ENCODE measurements around the gene MAGEF1. TPM values are rescaled to one million over a fixed set of nuclear protein-coding genes. Genes with fewer than 3 reads are reported as not detected.

MAGEF1 gene
- total RNA-seq, 1 donor from 2014 or later: 16.0 TPM

DNA sequence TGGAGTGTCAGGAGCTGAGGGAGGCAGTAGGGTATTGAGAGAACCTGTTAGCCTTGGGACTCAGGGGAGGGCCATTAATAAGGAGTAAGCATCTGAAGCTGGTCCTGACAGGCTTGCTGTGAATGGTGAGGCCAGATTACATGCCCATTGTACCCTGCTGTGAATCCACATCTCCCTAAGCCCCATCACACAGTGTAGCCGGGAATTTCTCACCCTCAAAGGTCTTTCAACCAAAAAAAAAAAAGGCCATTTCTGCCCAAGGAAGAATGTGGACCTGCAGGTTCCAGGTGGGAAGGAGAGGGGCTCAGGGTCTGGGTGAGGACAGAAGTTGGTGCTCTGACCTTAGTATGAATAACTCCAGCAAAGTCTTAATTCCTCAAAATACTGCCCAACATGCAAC is 37.2 kb downstream of the MAGEF1 start:
- no peaks in the 10 kb centered on the region for H3K4me1 Mint-ChIP-seq (ENCODE audit: low read depth)
- H3K9me3 Mint-ChIP-seq: no peaks in the 10 kb centered on the region
- DNase-seq (ENCODE audit: low spot score): no peak
- H3K36me3 Mint-ChIP-seq (ENCODE audit: low read depth): no peaks in the 10 kb centered on the region
- H3K4me3 Mint-ChIP-seq: no peak overlapping the region
- H3K27ac Mint-ChIP-seq: no peak overlapping the region
- H3K27me3 Mint-ChIP-seq (ENCODE audit: insufficient read depth): peaks cover 14% of the 10 kb centered on the region
- intact Hi-C loops (cut with micrococcal nuclease): no loop called here

- Mint-ChIP-seq H3K4me3 (no peak overlapping the region), H3K27me3 (ENCODE audit: insufficient read depth) (peaks cover 14% of the 10 kb centered on the region), H3K4me1 (ENCODE audit: low read depth) (no peaks in the 10 kb centered on the region), H3K36me3 (ENCODE audit: low read depth) (no peaks in the 10 kb centered on the region), H3K9me3 (no peaks in the 10 kb centered on the region), H3K27ac (no peak overlapping the region)
- intact Hi-C loops (cut with micrococcal nuclease): no loop called here
- no peak for DNase-seq (ENCODE audit: low spot score)
Measured at GRCh38 chr3:184672977-184673870, 38.6 kb downstream of the MAGEF1 start.

DNA sequence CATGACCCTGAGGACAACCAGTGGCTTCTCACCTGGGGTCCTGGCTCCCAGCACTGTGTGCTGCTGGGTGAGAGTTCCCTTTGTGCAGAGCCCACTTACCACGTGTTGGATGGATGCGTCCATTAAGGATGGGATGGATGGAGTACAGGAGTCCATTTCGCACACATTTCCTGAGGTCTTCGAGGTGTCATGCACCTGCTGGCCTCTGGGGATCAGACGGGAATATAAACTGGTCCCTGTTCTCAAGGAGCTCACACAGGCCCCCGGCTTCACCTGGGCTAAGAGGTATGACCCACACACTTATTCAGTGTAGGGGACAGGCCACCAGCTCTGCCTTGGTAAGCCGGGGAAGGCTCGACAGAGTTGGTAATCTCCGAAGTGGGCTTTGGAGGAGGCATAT is 39.5 kb downstream of the MAGEF1 start:
- Mint-ChIP-seq H3K9me3 (no peaks in the 10 kb centered on the region), H3K27ac (no peak overlapping the region), H3K27me3 (ENCODE audit: insufficient read depth) (peaks cover 18% of the 10 kb centered on the region), H3K4me1 (ENCODE audit: low read depth) (no peaks in the 10 kb centered on the region), H3K36me3 (ENCODE audit: low read depth) (no peaks in the 10 kb centered on the region), H3K4me3 (no peak overlapping the region)
- intact Hi-C loops (cut with micrococcal nuclease): no loop called here
- DNase-seq (ENCODE audit: low spot score): no peak

GRCh38 chr3:184670091-184670602 is 41.7 kb downstream of the MAGEF1 start:
- Mint-ChIP-seq H3K4me3 (no peak overlapping the region), H3K4me1 (ENCODE audit: low read depth) (no peaks in the 10 kb centered on the region), H3K27me3 (ENCODE audit: insufficient read depth) (peaks cover 10% of the 10 kb centered on the region), H3K27ac (peak overlapping the region; percentile 2), H3K9me3 (no peaks in the 10 kb centered on the region), H3K36me3 (ENCODE audit: low read depth) (no peaks in the 10 kb centered on the region)
- intact Hi-C loops (cut with micrococcal nuclease): no loop called here
- no peak for DNase-seq (ENCODE audit: low spot score)

- Mint-ChIP-seq H3K9me3 (no peaks in the 10 kb centered on the region), H3K36me3 (ENCODE audit: low read depth) (no peaks in the 10 kb centered on the region), H3K4me3 (no peak overlapping the region), H3K4me1 (ENCODE audit: low read depth) (no peaks in the 10 kb centered on the region), H3K27ac (no peak overlapping the region), H3K27me3 (ENCODE audit: insufficient read depth) (peaks cover 10% of the 10 kb centered on the region)
- intact Hi-C loops (cut with micrococcal nuclease): no loop called here
- no peak for DNase-seq (ENCODE audit: low spot score)
Measured at GRCh38 chr3:184669578-184669977, 42.3 kb downstream of the MAGEF1 start.

- Mint-ChIP-seq H3K27ac (no peak overlapping the region), H3K27me3 (ENCODE audit: insufficient read depth) (peaks cover 6% of the 10 kb centered on the region), H3K36me3 (ENCODE audit: low read depth) (no peaks in the 10 kb centered on the region), H3K4me3 (no peak overlapping the region), H3K4me1 (ENCODE audit: low read depth) (no peaks in the 10 kb centered on the region), H3K9me3 (no peaks in the 10 kb centered on the region)
- intact Hi-C loops (cut with micrococcal nuclease): no loop called here
- no peak for DNase-seq (ENCODE audit: low spot score)
Measured at GRCh38 chr3:184666442-184666841, 45.4 kb downstream of the MAGEF1 start.

- Mint-ChIP-seq H3K36me3 (ENCODE audit: low read depth) (no peaks in the 10 kb centered on the region), H3K4me1 (ENCODE audit: low read depth) (no peaks in the 10 kb centered on the region), H3K27ac (no peak overlapping the region), H3K4me3 (no peak overlapping the region), H3K27me3 (ENCODE audit: insufficient read depth) (peaks cover 4% of the 10 kb centered on the region), H3K9me3 (no peaks in the 10 kb centered on the region)
- no peak for DNase-seq (ENCODE audit: low spot score)
- intact Hi-C loops (cut with micrococcal nuclease): no loop called here
Measured at GRCh38 chr3:184665101-184665500, 46.8 kb downstream of the MAGEF1 start.

- H3K4me1 Mint-ChIP-seq (ENCODE audit: low read depth): no peaks in the 10 kb centered on the region
- no peak overlapping the region for H3K27ac Mint-ChIP-seq
- H3K9me3 Mint-ChIP-seq: no peaks in the 10 kb centered on the region
- no peak for DNase-seq (ENCODE audit: low spot score)
- peaks cover 4% of the 10 kb centered on the region for H3K27me3 Mint-ChIP-seq (ENCODE audit: insufficient read depth)
- no peak overlapping the region for H3K4me3 Mint-ChIP-seq
- intact Hi-C loops (cut with micrococcal nuclease): no loop called here
- H3K36me3 Mint-ChIP-seq (ENCODE audit: low read depth): no peaks in the 10 kb centered on the region
Measured at GRCh38 chr3:184663756-184664155, 48.1 kb downstream of the MAGEF1 start.

- no peaks in the 10 kb centered on the region for H3K9me3 Mint-ChIP-seq
- H3K4me1 Mint-ChIP-seq (ENCODE audit: low read depth): no peaks in the 10 kb centered on the region
- H3K36me3 Mint-ChIP-seq (ENCODE audit: low read depth): no peaks in the 10 kb centered on the region
- H3K27me3 Mint-ChIP-seq (ENCODE audit: insufficient read depth): peaks cover 4% of the 10 kb centered on the region
- DNase-seq (ENCODE audit: low spot score): no peak
- no peak overlapping the region for H3K27ac Mint-ChIP-seq
- no peak overlapping the region for H3K4me3 Mint-ChIP-seq
- intact Hi-C loops (cut with micrococcal nuclease): no loop called here
Measured at GRCh38 chr3:184663356-184663755, 48.5 kb downstream of the MAGEF1 start.

DNA sequence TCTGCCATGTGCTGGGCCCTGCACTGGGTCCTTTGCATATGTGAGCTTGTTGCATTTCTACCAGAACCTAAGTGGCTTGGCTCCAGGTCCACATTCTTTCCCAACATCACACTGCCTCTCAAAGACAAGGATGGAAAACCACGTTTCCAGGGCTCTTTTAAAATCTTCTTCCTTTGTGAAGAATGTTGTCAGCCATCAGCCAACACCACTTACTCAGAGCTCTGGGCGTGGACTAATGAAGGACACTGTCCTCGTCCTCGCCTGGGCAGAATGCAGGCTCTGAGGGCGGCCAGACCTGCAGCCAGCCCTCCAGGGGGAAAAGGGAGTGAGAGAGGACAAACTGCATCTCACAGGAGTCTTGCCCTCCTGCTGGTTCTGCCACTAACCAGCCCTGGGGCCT is 49.7 kb downstream of the MAGEF1 start:
- no peaks in the 10 kb centered on the region for H3K9me3 Mint-ChIP-seq

GRCh38 chr3:184660931-184661330 is 50.9 kb downstream of the MAGEF1 start:
- DNase-seq (ENCODE audit: low spot score): no peak
- H3K27ac Mint-ChIP-seq: no peak overlapping the region
- no peaks in the 10 kb centered on the region for H3K36me3 Mint-ChIP-seq (ENCODE audit: low read depth)
- no peaks in the 10 kb centered on the region for H3K27me3 Mint-ChIP-seq (ENCODE audit: insufficient read depth)
- no peak overlapping the region for H3K4me3 Mint-ChIP-seq
- peaks cover 16% of the 10 kb centered on the region for H3K4me1 Mint-ChIP-seq (ENCODE audit: low read depth)
- H3K9me3 Mint-ChIP-seq: no peaks in the 10 kb centered on the region
- intact Hi-C loops (cut with micrococcal nuclease): no loop called here

More for the DNA sequence above, 49.7 kb downstream of the MAGEF1 start:
- Mint-ChIP-seq H3K4me3 (no peak overlapping the region), H3K36me3 (ENCODE audit: low read depth) (no peaks in the 10 kb centered on the region), H3K4me1 (ENCODE audit: low read depth) (peaks cover 6% of the 10 kb centered on the region), H3K27ac (no peak overlapping the region), H3K27me3 (ENCODE audit: insufficient read depth) (no peaks in the 10 kb centered on the region)
- no peak for DNase-seq (ENCODE audit: low spot score)
- intact Hi-C loops (cut with micrococcal nuclease): no loop called here
